HG02623 (cell line): ENCODE measurements around the gene TBC1D1.

Source experiments
- ATAC-seq: cut with Tn5 transposase; IDR thresholded peaks from one replicate; pipeline ENCODE4 v1.9.1; 2021; ENCODE audit warnings: moderate library complexity; ENCODE audit not compliant: unreplicated experiment

TBC1D1 gene

GRCh38 chr4:38095691-38096090 lies 204.8 kb downstream of the TBC1D1 start:
- ATAC-seq, result no peak

GRCh38 chr4:38097818-38098217 lies 206.9 kb downstream of the TBC1D1 start:
- ATAC-seq, result no peak

DNA sequence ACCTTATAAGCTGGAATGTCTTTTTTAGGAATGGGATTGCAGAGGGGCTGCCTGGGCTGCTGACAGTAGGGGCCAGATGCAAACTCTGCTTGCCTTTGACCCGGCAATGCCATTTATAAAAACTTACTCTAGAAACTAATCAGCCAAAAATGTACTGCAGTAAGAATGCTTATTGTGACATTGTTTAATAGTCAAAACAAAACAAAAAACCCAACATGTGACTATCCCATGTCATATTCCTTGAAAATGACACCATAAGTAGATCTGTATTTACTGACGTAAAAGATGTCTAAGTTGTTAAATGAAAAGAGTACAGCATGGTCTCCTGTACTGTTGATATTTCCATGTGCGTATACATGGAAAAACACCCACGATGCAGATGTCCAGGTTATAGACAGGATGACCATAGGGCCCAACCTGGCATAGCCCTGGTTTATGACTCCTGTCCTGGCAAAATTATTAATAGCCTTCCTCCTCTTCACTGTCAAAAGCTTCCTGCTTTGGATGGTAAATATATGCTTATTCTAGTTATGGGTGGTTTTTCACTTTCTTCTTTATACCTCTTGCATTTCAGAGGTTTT lies 208.2 kb downstream of the TBC1D1 start:
- ATAC-seq, result no peak

GRCh38 chr4:38099908-38100407 lies 209.1 kb downstream of the TBC1D1 start:
- no peak for ATAC-seq

DNA sequence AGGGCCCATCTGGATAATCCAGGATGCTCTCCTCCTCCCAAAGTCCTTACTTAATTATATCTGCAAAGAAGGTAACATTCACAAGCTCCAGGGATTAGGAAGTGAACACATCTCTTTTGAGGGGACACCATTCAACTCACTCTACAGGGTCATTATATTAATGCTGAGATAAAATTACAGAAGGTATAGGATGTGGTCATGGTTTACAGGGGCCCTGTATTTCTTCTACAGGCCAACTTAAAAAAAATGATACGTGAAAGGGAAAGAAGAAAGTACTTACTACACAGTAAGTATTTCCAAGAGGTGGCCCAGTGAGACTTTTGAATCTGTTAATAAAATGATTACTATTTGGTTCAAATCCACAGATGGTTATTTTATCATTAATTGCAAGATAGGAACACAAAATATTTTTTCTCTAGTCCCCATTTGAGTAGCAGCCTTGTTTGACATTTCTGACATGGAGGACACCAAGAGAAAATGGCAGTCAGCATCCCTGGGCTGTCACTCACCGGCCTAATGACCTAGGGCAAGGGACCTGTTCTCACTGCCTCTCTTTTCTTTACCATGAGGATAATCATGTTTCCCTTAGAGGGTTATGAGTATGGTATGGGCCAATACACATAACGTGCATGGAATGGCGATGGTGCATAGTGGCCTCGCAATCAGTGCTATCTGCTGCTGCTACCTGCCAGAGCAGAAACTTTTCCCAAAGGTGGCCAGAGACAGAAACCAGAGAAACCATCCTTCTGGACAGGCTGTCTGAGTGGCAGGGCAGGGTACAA lies 209.8 kb downstream of the TBC1D1 start:
- no peak for ATAC-seq

GRCh38 chr4:38101563-38101962 lies 210.7 kb downstream of the TBC1D1 start:
- no peak for ATAC-seq

DNA sequence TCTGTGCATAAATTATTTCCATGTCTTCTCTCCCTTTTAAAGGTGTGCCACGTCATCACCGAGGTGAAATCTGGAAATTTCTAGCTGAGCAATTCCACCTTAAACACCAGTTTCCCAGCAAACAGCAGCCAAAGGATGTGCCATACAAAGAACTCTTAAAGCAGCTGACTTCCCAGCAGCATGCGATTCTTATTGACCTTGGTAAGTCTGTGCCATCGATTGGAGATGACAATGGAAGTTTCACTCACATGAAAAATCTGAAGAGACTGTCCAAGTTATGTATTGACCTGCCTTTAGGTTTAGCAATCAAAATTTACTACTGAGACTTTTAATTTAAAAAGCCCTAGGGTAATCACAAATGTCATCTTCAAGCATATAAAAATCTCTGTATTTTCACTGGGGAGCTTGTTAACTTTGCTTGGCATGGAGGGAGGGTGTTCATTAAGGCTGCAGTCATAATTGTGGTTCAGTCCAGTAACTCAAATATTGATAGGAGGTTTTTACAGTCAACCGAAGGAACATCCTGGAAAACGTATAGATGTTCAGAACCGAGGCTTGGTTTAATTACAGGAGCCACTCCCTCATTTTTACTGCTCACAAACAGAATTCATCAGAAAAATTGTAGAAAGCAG lies 212.2 kb downstream of the TBC1D1 start:
- no peak for ATAC-seq

DNA sequence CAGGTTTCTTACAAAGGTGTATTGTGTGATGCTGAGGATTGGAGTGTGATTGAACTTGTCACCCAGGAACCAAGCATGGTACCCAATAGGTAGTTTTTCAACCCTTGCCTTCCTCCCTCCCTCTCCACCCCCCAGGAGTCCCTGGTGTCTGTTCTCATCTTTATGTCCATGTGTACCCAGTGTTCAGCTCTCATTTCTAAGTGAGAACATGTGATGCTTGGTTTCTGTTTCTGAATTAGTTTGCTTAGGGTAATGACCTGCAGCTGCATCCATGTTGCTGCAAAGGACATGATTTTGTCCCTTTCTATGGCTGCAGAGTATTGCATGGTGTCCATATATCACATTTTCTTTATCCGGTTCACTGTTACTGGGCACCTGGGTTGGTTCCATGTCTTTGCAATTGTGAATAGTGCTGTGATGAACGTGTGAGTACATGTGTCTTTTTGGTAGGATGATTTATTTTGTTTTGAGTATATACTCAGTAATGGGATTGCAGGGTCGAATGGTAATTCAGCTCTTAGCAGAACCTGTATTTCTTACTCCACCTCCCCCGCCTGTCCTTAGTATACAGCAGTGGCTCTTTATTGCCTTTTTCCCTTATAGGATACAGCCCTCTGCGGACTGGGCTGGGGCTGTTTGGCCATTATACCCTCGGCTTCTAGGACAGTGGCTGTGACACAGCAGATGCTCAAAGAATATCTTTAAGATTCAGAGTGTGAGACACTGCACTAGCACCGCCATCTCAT lies 214.8 kb downstream of the TBC1D1 start:
- ATAC-seq, result peak; percentile 95

DNA sequence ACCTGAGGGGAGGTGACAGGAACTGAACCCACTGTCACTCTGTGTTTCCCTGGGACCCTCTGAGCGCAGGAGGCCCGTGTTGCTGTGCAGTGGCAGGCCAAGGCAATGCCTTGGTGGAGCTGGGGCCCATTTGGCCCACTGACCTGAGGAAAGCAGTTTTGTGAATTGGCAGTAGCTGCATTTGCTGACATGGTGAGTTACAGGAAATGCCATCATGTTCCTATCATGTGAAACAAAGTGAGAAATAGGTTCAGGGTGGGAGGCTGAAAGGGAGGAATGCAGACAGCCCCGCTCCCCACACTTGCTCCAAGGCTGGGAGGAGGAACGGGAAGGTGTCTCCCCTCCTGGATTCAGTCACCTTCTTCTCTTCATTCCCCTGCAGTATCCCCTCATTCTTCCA lies 215.4 kb downstream of the TBC1D1 start:
- no peak for ATAC-seq

GRCh38 chr4:38106886-38107514 lies 216.1 kb downstream of the TBC1D1 start:
- no peak for ATAC-seq

DNA sequence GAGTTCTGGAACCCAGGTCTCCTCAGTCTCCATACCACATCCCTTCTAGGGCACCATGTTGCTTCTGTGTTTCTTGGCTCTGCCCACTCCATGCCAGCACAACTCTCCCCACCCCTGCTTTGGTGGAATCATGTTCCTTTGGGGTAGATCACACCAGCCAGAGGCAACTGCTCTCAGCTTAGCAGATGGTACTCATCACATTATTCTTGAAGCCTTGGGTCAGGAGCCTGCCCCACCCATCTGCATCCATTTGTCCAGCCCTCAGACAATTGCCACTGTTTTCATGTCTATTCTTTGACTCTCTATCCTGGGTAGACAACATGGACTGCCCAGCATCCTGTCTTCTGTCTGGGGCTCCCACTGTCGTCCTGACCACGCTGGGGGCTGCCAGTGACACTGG lies 216.9 kb downstream of the TBC1D1 start:
- ATAC-seq, result no peak

- no peak for ATAC-seq
These were observed 218.5 kb downstream of the TBC1D1 start for GRCh38 chr4:38109370-38109769.

DNA sequence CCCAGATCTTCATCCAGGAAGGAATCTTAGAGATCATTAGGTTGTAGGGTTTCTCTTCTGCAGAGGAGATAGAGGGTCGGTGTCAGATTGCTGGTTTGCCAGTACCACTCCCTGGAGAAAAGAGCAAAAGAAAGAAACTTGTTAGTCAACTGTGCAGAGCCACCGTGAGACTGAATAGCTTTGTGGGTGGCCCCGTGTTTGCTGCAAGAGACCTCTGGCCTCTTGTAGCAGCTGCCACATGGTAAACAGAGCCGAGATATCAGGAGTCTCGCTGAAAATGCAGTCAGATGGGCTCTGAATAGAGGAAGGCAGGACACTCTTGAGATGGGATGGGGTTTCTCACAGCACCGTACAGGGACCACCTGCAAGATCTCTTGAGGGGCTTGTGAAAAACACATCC lies 219.0 kb downstream of the TBC1D1 start:
- no peak for ATAC-seq

DNA sequence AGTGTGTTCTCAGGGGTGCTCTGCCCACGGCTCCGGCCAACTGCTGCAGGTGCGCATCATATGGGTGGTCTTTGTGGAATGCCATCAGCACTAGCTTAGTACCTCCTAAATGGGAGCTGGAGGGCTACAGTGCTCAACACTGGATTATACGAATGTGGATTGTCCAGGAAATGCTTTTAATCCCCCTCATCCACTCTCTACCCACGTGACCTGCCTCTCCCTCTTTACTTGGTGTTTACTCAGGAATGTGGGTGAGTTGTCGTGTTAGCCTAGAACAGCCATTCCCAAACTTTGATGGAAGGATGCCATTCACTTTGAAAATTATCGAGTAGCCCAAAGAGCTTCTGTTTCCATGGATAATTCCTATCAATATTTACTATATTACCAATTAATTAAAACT lies 220.1 kb downstream of the TBC1D1 start:
- ATAC-seq, result no peak

GRCh38 chr4:38111717-38112116 lies 220.8 kb downstream of the TBC1D1 start:
- no peak for ATAC-seq

GRCh38 chr4:38113132-38113531 lies 222.2 kb downstream of the TBC1D1 start:
- ATAC-seq, result no peak

DNA sequence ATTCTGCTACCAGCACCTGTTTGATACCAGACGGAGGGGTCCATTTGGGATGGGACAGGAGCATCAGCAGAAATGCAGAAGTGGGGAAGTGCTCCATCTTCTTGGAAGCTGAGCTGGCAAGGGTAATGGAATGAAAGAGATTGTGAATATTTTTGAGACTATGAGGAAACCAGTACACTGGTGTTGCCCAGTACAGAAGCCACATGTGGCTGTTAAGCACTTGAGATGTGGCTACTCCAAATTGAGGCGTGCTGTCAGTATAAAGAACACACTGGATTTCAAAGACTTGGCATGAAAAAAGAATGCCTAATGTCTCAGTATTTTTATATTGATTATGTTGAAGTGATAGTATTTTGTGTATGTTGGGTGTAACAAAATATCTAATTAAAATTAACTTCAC lies 222.7 kb downstream of the TBC1D1 start:
- ATAC-seq, result no peak

- ATAC-seq, result no peak
These were observed 223.7 kb downstream of the TBC1D1 start for GRCh38 chr4:38114386-38115150.

DNA sequence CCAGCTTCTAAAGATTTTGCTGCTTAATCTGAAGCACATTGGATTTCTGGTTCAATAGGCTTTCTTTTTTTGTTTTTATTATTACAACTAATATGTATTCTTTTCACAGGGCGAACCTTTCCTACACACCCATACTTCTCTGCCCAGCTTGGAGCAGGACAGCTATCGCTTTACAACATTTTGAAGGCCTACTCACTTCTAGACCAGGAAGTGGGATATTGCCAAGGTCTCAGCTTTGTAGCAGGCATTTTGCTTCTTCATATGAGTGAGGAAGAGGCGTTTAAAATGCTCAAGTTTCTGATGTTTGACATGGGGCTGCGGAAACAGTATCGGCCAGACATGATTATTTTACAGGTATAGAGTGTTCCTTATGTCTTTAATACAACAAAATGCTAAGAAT lies 224.7 kb downstream of the TBC1D1 start:
- no peak for ATAC-seq

DNA sequence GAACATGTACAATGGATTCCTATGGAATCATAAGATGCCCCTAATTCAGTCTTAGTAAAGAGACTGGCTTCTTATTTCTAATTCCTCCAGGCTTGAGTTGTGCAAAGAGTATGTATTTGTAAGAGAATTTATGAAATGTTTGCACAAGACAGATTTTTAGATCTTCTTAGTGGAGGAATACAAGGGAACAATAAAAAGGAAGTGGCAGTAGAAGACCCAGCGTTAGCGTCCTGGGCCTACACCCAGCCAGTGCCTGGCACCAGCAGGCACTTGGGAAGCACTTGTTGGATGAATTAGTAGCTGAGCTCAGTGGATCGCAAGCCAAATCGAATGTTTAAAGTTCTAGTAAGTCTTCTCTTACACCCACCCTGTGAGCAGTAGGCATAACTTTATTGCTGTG lies 226.7 kb downstream of the TBC1D1 start:
- ATAC-seq, result no peak
